GM19455 (cell line): ENCODE measurements around the gene MRPS34.

Experiments
- ATAC-seq: cut with Tn5 transposase; IDR thresholded peaks from one replicate; pipeline ENCODE4 v1.9.1; 2021; ENCODE audit not compliant: unreplicated experiment

MRPS34 gene

GRCh38 chr16:1794908-1795666 lies 22.2 kb upstream of the MRPS34 start:
- ATAC-seq, result no peak

- no peak for ATAC-seq
Observed at GRCh38 chr16:1794221-1794871, 21.4 kb upstream of the MRPS34 start.

- no peak for ATAC-seq
Observed at GRCh38 chr16:1793578-1794220, 20.8 kb upstream of the MRPS34 start, which contains the start of gene IGFALS. Gene IGFALS, minus strand, starts transcription at chr16:1793705. Its CDS starts 53 bp downstream, at chr16:1793652.

DNA sequence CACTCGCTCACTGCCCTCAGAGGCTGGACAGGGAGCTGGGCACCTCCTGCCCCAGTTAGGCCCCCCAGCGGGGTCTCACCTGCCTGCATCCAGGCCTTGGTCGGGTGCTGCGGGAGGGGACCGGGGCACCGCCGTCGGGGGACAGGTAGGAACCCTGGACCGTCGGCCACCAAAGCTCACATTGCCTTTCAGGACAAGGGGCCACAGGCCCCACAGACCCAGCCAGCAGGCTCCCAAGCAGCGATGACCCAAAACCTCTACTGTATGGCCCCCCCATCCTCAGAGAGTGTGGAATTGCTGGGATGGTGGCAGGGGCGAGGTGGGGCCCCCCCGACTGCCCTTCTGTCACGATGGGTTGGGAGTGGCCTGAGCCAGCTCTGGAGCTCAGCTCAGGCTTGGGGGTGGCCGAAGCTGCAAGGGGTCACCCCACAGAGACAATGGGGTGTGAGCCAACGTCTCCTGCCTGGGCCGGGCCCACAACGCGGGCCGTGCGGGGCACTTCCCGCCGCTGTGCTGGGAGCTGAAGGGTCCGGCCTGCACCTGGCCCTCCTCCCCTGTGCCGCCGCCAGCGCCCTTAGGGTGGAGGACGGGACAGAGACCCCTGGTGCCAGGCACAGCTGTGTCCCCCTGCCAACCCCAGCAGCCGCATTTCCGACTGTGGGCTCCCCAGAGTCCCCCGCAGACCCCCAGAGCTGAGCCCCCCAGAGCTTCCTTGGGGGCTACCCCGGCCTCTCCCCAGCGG lies 20.1 kb upstream of the MRPS34 start:
- no peak for ATAC-seq

DNA sequence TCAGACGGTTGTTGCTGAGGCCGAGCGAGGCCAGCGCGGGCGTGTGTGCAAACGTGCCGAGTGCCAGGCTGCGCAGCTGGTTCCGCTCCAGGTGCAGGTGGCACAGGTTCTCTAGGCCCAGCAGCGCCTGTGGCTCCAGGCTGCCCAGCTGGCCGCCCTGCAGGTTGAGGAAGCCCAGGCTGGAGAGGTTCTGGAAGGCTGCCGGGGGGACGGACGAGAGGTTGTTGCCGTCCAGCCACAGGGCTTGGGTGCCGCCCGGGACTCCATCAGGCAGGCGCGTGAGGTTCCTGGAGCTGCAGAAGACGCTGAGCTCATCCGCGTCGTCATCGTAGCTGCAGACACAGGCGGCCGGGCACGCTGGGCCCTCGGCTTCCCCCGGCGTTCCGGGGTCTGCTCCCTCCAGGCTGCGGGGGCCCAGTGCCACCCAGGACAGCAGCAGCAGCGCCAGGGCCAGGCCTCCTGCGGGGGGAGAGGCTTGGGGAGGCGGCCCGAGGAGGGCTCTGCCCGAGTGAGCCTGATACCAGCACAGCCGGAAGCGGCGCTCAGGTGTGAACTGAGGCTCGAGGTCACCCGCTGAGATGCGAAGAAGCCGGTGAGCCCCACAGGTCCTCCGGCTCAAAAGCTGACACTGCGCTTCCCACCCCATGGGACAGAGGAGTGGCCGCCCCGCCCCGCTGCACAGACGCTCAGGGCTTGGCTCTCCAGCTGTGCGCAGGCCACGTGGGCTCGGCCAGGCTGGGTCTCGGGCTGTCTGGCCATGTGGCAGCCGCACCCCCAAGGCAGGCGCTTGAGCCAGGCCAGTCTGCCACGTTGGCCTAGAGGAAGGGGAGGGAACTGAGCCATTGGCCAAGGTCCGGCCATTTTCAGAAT lies 19.2 kb upstream of the MRPS34 start:
- ATAC-seq, result no peak

- no peak for ATAC-seq
Observed at GRCh38 chr16:1791256-1791942, 18.5 kb upstream of the MRPS34 start.

- no peak for ATAC-seq
Observed at GRCh38 chr16:1790611-1791255, 17.8 kb upstream of the MRPS34 start.

GRCh38 chr16:1790261-1790610 lies 17.3 kb upstream of the MRPS34 start:
- ATAC-seq, result no peak

- ATAC-seq, result no peak
Observed at GRCh38 chr16:1789643-1790045, 16.7 kb upstream of the MRPS34 start.

- ATAC-seq, result no peak
Observed at GRCh38 chr16:1788708-1789100, 15.8 kb upstream of the MRPS34 start.

DNA sequence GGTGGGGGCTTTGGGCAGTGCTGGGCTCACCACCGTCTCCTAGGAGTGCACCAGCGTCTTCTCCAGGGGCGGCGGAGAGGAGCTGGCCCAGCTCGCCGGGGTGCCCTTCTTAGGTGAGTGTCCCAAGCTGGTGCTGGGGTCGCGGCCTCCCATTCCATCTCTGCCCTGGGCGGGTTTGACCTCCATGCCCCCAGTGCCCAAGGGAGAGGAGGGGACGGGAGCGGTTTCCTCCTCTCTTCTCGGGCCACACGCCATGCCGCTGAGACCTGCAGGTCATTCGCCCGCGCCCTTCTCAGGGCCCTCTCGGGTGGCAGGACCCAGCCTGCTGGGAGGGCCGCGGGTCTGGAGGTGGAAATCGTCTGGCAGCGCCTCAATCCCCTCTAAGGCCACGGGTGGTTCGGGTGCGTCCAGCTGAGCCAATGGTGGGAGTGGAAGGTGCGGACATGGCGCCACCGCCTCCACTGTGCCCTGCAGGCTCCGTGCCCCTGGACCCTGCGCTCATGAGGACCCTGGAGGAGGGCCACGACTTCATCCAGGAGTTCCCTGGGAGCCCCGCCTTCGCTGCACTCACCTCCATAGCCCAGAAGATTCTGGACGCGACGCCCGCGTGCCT lies 15.3 kb upstream of the MRPS34 start:
- no peak for ATAC-seq

- no peak for ATAC-seq
Observed at GRCh38 chr16:1787322-1788094, 14.6 kb upstream of the MRPS34 start.

DNA sequence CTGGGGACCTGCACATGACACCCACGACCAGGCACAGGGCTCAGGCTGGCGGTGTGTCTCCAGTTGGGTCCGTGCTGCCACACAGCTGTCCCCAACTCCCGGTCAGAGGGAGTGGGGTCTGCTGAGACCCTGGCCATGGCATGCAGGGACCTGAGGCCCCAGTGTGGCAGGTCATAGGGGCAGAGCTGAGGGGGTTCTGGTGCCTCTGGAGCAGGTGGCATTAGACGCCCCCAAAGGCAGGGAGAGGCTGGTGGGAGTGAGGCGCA lies 14.1 kb upstream of the MRPS34 start:
- no peak for ATAC-seq

DNA sequence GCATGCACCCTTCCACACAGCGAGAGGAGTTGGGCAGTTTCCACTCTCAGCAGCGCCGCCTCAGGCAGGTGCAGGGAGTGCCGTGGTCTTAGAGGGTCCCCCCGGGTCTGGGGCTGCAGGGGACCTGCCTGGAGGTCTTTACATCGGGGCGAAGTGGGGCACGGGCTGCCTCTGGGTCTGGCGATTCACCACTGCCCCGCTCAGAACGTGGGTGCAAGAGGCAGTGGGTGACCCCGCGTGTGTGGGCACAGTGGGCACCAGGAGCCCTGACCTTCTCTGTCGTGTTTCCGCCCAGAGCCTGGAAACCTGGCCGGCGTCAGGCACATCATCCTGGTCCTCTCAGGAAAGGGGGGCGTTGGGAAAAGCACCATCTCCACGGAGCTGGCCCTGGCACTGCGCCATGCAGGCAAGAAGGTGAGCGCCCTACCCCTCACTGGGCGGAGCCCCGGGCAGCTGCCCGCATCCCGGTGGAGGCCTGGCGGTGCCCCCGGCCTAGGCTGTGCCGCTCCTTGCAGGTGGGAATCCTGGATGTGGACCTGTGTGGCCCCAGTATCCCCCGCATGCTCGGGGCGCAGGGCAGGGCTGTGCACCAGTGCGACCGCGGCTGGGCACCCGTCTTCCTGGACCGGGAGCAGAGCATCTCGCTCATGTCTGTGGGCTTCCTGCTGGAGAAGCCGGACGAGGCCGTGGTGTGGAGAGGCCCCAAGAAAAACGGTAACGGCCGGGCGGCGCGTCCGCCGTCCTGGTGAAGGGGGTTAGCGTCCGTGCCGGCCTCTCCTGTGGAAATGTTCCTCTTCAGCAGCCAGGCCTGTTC lies 13.5 kb upstream of the MRPS34 start:
- ATAC-seq, result no peak

DNA sequence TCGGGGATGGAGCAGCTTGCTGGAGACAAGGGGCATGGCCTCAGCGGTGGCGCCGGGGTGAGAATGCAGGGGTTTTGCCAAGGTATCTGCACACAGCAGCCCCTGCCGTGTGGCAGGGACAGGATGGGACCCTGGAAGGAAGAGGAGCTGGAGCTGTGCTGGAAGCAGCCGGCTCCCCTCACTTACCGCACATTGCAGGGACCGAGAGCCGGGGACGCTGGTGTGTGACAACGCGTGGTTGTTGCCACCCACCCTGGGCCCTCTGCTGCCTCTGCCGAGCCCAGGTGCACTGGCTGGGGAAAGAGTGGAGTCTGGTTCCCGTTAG lies 12.9 kb upstream of the MRPS34 start:
- no peak for ATAC-seq

DNA sequence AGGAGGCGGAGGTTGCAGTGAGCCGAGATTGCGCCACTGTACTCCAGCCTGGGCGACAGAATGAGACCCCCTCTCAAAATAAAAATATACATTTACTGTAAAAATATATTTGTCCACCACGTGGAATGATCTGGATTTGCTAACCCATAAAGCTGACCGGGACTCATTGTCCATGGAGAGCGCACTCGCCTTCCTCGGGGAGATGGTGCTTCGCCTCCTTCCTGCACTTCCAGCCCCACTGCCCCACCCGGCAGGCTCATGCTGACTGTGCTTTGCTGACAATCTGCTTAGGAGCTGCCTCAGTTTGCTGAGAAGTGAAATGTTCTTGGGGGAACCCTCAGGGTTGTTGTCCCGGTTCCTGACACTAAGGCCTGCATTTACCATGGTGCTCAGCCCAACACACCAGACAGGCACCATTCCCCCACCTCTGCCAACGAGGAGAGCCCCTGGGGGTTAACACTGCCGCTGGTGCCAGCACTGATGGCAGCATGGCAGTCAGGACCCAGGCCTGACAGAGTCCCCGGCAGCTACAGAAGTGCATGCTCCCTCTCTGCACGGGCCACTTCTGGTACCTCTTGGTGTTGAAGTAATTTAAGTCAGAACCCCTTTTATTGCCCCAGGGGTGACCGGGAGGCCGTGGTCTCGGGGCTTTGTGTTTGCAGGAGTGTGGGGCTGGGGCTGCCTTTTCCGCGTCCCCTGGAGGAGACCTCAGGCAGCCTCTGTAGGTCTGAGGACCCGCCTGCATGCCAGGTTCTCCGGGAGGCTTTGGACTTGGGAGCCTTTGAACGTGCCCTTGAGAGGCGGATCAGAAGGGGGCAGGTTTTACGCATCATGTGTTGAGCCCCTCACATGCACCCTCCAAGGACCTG lies 12.3 kb upstream of the MRPS34 start:
- no peak for ATAC-seq
